Activated CD8-positive, alpha-beta memory T cell treated with anti-CD3 and anti-CD28 coated beads, Interleukin-2, amount 50 U/mL, for 48 hours (primary cell): ENCODE measurements around the gene MMP23B.
"Not testable (repeated sequence)": the region's sequence is repeated elsewhere in the genome, so short reads cannot be mapped to it uniquely, and the experiment has no call there.

Experiments used
- DNase-seq: peaks from one replicate; pipeline ENCODE4 v3.0.0-alpha.2; 2020

MMP23B gene

GRCh38 chr1:1621173-1622009, 10.6 kb upstream of the MMP23B start:
- DNase-seq, result no peak

- no peak for DNase-seq
Observed at GRCh38 chr1:1622010-1622787, 9.8 kb upstream of the MMP23B start.

DNA sequence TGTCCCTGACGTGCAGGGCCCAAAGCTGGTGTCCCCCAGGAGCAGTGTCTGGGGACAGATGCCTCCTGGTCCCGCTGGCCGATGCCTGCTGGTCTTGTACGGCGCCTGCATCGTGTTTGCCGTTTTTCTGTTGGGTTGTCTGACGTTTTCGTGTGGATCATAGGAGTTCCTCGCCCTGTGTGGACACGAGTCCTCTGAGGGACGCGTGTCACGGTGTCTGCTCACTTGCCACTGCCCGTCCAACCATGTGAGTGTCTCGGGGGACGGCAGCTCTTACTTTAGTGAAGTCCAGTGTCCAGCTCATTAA, 9.2 kb upstream of the MMP23B start:
- DNase-seq, result no peak

GRCh38 chr1:1623181-1623630, 8.8 kb upstream of the MMP23B start:
- no peak for DNase-seq

- no peak for DNase-seq
Observed at GRCh38 chr1:1623631-1624442, 8.1 kb upstream of the MMP23B start.

DNA sequence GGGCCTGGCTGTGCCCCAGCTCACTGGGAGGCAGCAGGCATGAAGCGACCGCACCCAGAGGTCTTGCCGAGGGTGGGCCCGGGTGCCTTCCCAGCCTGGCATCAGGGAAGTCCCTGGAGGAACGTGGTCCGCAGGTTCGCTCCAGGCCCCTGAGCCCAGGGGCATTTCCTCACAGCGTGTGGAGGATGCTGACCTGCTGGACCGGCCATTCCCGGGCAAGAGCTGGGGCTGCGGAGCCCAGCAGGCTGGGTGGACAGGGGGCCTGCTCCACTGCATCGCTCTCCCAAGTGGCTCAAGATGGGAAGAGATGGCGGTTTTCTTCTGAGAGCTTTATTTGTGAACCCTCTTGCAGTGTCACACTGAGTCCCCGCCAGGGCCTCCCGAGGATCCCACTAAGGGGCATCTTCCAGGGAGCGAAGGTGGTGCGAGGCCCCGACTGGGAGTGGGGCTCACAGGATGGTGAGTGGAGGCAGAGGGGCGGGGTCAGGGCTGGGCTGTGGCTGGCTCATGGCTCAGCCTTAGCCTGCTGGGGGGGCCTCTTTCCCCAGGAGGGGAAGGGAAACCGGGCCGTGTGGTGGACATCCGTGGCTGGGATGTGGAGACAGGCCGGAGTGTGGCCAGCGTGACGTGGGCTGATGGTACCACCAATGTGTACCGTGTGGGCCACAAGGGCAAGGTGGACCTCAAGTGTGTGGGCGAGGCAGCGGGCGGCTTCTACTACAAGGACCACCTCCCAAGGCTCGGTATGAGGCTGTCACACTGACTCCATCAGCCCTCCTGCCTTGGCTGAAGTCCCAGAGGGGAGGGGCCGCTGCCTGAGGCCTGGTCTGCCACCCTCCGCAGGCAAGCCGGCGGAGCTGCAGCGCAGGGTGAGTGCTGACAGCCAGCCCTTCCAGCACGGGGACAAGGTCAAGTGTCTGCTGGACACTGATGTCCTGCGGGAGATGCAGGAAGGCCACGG, 7.2 kb upstream of the MMP23B start:
- no peak for DNase-seq

GRCh38 chr1:1625404-1625775, 6.6 kb upstream of the MMP23B start:
- DNase-seq, result no peak

- DNase-seq, result no peak
Observed at GRCh38 chr1:1625824-1626206, 6.2 kb upstream of the MMP23B start.

DNA sequence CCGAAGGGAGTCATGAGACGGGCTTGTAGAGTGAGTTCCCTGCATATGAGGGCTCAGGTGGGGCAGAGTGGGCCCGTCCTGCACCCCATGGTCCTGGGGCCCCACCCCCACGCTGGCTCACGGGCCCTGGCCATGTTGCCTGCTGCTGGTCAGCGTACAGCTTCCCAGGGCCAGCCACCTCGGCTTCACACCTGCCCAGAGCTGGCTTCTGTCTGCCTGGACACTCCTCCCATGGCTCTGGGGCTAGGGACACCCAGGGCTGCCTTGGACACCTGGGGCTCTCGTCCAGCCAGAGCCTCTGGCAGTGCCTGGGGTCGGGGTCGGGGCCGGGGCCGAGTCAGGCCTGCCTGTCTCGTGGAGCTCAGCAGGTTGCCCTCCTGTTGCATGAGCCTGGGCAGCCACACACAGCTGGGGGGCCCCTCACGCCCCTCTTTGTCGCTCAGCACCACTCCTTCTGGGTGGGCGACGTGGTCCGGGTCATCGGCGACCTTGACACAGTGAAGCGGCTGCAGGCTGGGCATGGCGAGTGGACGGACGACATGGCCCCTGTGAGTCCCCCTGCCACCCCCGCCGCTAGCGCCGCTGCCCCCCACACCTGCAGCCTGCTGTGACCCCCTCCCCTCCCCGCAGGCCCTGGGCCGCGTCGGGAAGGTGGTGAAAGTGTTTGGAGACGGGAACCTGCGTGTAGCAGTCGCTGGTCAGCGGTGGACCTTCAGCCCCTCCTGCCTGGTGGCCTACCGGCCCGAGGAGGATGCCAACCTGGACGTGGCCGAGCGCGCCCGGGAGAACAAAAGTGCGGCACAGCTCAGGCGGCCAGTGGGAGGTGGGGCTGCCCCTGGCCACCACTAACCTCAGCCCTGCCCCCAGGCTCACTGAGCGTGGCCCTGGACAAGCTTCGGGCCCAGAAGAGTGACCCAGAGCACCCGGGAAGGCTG, 5.5 kb upstream of the MMP23B start:
- DNase-seq, result no peak

DNA sequence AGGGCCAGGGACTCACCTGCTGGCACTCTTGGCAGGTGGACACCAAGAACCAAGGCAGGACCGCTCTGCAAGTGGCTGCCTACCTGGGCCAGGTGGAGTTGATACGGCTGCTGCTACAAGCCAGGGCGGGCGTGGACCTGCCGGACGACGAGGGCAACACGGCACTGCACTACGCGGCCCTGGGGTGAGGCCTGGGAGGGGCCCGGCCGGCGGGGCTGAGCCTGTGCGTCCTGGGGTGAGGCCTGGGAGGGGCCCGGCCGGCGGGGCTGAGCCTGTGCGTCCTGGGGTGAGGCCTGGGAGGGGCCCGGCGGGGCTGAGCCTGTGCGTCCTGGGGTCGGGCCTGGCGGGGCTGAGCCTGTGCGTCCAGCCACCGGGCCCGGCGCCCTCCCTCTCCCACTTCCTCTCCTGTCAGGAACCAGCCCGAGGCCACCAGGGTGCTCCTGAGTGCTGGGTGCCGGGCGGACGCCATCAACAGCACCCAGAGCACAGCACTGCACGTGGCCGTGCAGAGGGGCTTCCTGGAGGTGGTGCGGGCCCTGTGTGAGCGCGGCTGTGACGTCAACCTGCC, 4.6 kb upstream of the MMP23B start:
- DNase-seq, result no peak

DNA sequence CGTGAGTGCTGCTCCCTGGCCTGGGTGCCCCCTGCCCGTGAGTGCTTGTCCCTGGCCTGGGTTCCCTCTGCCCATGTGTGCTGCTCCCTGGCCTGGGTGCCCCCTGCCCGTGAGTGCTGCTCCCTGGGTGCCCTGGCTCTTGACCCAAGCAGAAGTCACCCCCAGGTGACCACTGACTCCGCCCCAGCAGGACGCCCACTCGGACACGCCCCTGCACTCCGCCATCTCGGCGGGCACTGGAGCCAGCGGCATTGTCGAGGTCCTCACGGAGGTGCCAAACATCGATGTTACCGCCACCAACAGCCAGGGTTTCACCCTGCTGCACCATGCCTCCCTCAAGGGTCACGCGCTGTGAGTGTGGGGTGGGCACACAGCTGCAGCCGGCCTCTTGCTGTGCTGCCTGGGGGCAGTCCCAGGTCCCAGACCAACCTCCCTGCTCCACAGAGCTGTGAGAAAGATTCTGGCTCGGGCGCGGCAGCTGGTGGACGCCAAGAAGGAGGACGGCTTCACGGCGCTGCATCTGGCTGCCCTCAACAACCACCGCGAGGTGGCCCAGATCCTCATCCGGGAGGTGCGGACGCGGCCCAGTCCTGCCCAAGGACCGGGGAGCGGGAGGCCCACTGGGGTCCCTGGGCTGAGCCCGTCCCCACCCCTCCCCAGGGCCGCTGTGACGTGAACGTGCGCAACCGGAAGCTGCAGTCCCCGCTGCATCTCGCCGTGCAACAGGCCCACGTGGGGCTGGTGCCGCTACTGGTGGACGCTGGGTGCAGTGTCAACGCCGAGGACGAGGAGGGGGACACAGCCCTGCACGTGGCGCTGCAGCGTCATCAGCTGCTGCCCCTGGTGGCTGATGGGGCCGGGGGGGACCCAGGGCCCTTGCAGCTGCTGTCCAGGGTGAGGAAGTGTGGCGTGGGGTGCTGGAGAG, 3.9 kb upstream of the MMP23B start:
- no peak for DNase-seq

GRCh38 chr1:1628754-1629429, 3.1 kb upstream of the MMP23B start:
- DNase-seq, result peak; percentile 77

DNA sequence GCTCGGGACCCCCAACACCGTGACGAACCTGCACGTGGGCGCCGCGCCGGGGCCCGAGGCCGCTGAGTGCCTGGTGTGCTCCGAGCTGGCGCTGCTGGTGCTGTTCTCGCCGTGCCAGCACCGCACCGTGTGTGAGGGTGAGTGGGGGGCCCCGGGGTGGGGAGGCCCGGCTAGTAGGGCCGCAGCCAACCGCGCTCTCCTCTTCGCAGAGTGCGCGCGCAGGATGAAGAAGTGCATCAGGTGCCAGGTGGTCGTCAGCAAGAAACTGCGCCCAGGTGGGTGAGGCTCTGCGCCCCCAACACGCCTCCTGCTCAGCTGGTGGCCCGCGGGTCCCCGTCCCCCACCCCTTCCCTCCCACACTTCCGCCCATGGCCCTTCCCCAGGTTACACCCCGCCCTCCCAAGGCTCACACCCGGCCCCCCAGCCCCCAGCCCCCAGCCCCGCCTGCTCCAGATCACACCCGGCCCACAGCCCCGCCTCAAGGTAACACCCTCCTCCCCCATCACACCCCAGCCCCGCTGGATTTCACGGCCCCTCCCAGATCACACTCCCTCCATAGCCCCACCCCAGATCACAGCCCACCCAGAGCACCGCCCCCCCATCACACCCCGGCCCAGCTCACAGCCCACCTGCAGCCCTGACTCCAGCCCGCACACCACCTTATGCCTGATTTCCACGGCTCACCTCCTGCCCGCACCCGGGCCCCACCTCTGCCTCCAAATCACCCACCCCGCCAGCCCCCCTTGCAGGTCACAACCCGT, 2.4 kb upstream of the MMP23B start:
- peak; percentile 77 for DNase-seq

DNA sequence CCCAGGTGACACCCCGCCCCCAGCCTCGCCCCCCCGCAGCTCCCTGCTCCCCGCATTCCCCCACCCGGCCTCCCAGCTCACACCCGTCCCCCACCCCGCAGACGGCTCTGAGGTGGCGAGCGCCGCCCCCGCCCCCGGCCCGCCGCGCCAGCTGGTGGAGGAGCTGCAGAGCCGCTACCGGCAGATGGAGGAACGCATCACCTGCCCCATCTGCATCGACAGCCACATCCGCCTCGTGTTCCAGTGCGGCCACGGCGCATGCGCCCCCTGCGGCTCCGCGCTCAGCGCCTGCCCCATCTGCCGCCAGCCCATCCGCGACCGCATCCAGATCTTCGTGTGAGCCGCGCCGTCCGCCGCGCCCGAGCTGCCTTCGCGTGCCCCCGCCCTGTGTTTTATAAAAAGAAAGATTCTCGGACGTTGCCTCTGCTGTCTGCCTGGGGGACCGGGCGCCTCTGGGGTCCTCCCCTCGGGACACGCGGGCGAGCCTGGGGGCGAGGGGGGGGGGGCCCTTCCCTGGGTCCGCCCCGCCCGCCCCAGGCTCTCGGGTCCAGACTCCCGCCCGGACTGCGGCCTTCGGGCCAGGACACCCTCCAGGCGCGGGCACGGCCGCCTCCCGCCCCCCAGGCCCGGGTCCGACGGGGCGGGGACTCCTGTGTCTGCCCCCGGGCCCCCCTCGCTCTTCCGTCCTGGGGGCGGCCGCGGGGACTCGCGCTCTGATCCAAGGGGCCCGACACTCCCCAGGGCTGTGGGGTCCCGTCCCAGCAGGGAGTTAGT, 1.6 kb upstream of the MMP23B start:
- DNase-seq, result peak; percentile 94

DNA sequence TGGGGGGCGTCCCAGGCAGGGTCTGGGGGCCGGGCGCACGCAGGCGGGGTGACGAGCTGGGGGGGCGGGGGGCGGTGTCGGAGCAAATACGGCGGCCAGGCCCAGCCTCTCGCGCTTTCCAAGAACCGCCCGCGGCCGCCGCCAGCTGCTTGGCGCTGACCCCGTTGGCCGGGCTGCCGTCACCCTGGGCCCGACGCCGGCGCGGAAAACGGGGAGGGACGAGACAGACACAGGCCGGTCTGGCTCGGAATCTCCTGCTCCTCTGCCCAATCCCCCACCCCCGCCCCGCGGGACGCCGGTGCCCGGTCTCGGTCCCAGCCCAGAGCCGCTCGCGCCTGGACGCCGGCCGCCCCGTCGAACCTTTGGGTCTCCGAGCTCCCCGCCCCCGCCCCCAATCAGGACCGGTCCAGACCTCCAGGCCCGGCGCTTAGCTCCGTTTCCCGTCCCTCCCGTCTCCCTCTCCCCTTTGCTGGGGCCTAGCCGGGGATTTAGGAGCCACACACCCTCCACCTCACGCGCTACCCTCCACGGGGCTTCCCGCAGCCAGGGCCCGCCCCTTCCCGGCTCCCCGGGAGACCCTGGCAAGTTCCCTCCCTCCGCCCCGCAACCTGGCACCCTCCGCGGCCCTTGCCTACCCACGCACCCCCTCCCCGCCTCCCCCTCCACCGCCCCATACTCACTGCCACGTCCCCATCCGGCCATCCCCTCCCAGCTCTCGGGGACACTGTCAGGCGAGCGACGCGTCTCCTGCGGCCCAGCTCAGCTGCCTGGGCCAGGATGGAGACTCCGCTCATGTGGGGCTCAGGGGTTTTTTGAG, 800 bp upstream of the MMP23B start:
- DNase-seq, result peak; percentile 69

DNA sequence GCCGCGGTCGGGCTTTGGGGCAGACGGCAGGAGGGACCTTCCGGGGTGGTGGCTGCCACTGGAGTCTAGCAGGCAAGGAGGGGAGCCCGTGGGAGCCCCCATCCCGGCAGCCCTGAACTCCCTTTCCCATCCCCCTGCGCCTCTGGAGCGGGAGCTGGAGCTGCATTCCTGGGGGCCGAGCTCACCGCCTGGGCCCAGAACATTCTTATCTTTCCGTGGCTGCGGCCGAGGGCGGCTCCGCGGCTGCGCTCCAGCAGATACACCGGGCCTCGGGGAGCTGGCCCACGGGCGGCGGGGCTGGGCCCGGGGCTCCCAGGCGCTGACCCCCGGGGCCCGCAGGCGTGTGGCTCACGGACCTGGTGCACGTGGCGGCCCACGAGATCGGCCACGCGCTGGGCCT, 1.4 kb downstream of the MMP23B start:
- DNase-seq, result not testable (repeated sequence)

GRCh38 chr1:1634613-1635012, 2.6 kb downstream of the MMP23B start:
- DNase-seq, result peak; percentile 58
